ENCODE measurements around the gene SHISA5.
"Not testable (repeated sequence)": the region's sequence is repeated elsewhere in the genome, so short reads cannot be mapped to it uniquely, and the experiment has no call there.

SHISA5 gene

GRCh38 chr3:48477959-48478520 is 25.9 kb downstream of the SHISA5 start:
- DNase-seq (ENCODE audit: low spot score) = no peak

GRCh38 chr3:48476426-48477053 is 27.4 kb downstream of the SHISA5 start:
- no peak for DNase-seq (ENCODE audit: low spot score)

DNA sequence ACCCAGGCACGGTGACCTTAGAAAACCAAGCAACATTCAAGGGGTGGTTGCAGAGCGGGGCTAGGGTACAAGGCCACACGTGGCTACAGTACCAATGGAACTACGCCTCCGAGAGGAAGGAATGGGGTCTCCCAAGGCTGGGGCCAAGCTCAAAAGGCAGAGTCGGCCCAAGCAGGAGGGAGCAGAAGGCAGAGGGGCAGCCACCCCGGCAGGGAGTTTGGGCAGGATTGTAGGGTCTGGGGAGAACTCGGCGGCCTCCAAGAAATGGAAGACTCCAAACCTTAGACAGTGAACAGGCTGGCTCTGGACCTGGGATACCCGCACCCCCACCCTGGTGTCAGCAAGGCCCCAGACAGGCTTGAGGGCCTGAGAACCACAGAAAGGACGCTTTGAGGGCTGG is 28.8 kb downstream of the SHISA5 start:
- DNase-seq (ENCODE audit: low spot score) = no peak

- DNase-seq (ENCODE audit: low spot score) = no peak
Observed at GRCh38 chr3:48474619-48475018, 29.4 kb downstream of the SHISA5 start.

GRCh38 chr3:48474031-48474430 is 29.9 kb downstream of the SHISA5 start:
- not testable (repeated sequence) for DNase-seq (ENCODE audit: low spot score)

- no peak for DNase-seq (ENCODE audit: low spot score)
Observed at GRCh38 chr3:48473617-48473952, 30.4 kb downstream of the SHISA5 start.

- peak; percentile 95 for DNase-seq (ENCODE audit: low spot score)
Observed at GRCh38 chr3:48472923-48473616, 30.9 kb downstream of the SHISA5 start.

GRCh38 chr3:48472673-48472922 is 31.4 kb downstream of the SHISA5 start:
- DNase-seq (ENCODE audit: low spot score) = peak; percentile 59

- DNase-seq (ENCODE audit: low spot score) = no peak
Observed at GRCh38 chr3:48470286-48470685, 33.7 kb downstream of the SHISA5 start.

DNA sequence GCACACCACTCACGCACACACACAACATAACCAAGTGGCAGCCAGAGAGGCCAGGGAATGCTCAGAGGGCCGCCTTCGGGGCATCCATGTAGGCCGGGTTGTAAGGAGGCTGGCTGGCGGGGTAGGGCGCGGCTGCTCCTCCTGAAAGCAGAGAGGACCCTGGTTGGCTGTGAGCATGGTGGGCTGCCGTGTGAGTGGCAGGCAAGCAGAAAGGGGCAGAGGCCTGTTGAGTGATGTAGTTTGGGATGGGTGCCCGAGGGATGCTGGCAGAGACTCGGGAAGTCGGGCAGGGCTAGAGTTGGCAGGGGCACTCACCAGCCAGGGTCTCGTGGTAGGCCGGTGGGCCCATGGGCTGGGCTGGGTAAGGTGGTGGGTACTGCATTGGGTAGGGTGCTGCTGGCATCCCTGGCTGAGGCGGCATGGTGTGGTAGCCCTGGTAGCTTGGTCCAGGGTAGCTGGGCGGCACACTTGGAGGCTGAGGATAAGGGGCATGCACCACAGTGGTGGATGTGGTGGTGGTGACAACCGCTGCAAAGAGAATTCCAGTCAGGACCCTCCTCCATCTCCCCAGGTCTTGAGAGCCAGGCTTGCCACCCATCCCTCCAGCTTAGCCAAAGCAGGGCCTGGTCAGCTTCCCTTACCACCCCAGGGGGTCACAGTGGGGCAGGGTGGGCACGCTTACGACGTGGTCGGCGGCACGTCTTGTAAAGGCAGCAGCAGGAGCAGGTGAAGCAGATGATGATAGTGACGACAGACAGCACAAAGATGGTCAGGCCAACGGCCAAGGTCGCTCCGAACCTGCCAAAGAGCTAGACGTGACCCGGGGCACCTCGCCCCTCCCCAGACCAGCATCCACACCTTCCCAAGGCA is 34.7 kb downstream of the SHISA5 start:
- DNase-seq (ENCODE audit: low spot score) = no peak

DNA sequence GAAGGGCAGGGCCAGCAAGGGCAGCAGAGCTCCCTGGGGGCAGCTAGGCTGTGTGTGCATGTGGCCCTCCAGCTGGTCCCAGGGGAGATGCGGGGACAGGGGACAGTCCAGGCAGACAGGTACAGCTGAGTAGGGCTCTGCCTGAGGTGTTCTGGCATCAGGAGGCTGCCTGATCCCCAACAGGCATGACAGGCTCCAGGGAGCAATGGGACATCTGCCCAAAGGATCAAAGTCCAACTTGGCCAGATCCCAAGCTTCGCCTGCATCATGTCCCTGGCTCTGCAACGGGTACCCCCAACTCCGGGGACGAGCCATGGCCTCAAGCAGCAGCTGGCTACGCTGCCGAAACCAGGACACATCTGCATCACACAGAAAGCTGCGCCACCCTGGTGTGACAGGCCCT is 35.6 kb downstream of the SHISA5 start:
- DNase-seq (ENCODE audit: low spot score) = no peak

DNA sequence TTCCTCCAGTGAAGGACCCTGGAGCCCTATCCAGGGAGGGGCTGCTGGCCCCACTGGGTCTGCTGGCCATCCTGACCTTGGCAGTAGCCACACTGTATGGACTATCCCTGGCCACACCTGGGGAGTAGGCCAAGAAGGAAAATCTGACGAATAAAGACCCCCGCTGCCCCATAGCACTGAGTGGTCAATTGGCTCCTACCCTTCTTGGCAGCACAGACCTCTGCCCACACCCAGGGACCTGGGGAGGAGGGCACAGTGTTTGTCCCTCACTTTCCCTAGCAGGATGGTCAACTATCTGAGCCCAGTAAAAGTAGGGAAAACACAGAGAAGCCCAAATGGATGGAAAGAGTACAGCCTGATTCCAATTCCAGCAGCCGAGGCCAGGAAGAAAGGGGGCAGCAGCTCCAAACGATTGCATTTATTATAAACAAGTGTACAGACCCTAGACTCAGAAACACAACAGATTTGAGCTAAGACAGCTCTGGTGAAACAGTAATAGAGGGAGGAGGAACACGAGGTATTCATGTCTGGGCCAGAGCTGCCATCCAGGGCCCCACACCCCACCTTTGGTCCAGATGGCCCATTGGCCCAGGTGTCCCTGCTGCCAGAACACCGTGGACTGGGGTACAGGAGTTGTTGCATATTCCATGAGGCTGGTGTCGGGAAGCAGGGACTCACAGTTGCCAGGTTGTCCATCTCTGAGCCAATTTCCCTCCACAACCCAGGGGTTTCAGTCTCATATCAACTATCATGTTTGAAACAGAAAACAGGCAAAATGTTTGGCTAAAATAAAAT is 36.3 kb downstream of the SHISA5 start:
- no peak for DNase-seq (ENCODE audit: low spot score)

- DNase-seq (ENCODE audit: low spot score) = no peak
Observed at GRCh38 chr3:48467110-48467454, 36.9 kb downstream of the SHISA5 start.

DNA sequence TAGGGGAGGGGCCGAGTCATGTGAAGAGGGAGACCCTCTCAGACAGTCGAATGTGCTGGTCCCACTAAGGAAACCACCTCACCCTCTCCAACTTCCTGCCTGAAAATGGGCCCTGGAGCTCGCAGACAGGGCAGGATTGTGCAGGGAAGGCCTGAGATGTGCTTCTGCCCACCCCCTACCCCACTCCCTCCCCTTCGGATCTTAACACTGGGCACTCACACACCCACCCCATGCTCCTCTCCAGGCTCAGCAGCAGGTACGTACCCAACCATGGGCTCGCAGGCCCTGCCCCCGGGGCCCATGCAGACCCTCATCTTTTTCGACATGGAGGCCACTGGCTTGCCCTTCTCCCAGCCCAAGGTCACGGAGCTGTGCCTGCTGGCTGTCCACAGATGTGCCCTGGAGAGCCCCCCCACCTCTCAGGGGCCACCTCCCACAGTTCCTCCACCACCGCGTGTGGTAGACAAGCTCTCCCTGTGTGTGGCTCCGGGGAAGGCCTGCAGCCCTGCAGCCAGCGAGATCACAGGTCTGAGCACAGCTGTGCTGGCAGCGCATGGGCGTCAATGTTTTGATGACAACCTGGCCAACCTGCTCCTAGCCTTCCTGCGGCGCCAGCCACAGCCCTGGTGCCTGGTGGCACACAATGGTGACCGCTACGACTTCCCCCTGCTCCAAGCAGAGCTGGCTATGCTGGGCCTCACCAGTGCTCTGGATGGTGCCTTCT is 37.4 kb downstream of the SHISA5 start:
- no peak for DNase-seq (ENCODE audit: low spot score)

GRCh38 chr3:48465531-48466378 is 38.2 kb downstream of the SHISA5 start:
- DNase-seq (ENCODE audit: low spot score) = peak; percentile 73

DNA sequence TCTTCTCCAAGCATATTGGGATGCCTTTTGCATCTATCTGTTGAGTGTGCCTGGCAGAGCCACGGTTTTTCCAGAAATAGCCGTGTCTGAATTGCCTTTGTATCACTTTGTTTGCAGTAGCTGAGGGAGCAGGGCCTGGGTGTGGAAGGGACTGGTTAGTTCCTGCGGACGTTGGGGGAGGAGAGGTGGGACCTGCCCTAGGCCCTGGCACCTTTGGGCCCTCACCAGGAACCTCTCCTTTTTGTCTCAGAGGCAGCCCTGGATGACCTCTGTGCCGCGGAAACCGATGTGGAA is 38.8 kb downstream of the SHISA5 start:
- no peak for DNase-seq (ENCODE audit: low spot score)

- DNase-seq (ENCODE audit: low spot score) = no peak
Observed at GRCh38 chr3:48464713-48465221, 39.2 kb downstream of the SHISA5 start.

DNA sequence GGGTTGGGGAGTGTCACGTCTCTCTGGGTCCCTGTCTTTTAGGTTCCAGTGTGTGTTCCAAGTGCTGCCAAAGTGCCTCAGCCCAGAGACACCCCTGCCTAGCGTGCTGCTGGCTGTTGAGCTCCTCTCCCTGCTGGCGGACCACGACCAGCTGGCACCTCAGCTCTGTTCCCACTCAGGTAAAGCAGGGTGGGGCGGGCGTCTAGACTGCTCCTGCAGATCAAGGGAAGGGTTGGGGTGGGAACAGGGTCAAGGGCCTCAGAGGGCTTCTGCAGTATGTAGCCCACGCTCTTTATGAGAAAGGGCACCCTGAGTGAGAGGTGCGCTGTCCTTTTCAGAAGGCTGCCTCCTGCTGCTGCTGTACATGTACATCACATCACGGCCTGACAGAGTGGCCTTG is 40.3 kb downstream of the SHISA5 start:
- no peak for DNase-seq (ENCODE audit: low spot score)

GRCh38 chr3:48461767-48462166 is 42.2 kb downstream of the SHISA5 start:
- not testable (repeated sequence) for DNase-seq (ENCODE audit: low spot score)

DNA sequence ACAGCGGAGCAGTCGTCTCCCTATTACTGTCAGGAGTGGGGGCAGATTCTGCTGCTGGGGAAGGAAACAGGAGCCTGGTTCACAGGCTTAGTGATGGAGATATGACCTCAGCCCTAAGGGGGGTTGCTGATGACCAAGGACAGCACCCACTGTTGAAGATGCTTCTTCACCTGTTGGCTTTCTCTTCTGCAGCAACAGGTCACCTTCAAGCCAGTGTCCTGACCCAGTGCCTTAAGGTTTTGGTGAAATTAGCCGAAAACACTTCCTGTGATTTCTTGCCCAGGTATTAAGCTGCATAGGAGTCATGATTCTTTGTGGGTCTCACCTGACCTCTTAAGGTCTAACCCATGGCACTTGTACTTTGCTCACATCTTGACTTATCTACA is 43.5 kb downstream of the SHISA5 start:
- DNase-seq (ENCODE audit: low spot score) = no peak
